Measurements from ENCODE around the gene CYP1A2.

CYP1A2 gene

GRCh38 chr15:74787251-74788041, 38.8 kb downstream of the CYP1A2 start (continued):
- TF ChIP-seq ZBTB44 (tag by site-specific recombination; IDR thresholded peaks at IDR 0.05) = peak; percentile 94
- TF ChIP-seq ZNF629 (tag by site-specific recombination; IDR thresholded peaks at IDR 0.05) = peak; percentile 48
- TF ChIP-seq ZNF791 (tag by site-specific recombination; IDR thresholded peaks at IDR 0.05) = no peak
- peak; percentile 89 for TF ChIP-seq CTCF (tag by site-specific recombination; IDR thresholded peaks at IDR 0.05)
- no peak for TF ChIP-seq ZNF514 (tag by site-specific recombination; IDR thresholded peaks at IDR 0.05)
- TF ChIP-seq ZNF202 (tag by site-specific recombination; IDR thresholded peaks at IDR 0.05; ENCODE audit: borderline replicate concordance) = no peak
- no peak for TF ChIP-seq ZNF266 (tag by site-specific recombination; IDR thresholded peaks at IDR 0.05; ENCODE audit: low read depth)
- no peak for TF ChIP-seq ZNF792 (tag by site-specific recombination; IDR thresholded peaks at IDR 0.05)
- 0 out of 2 replicates have a peak, but pooled peaks have one; percentile 50 for TF ChIP-seq ZBTB10 (tag by site-specific recombination; IDR thresholded peaks at IDR 0.05)
- TF ChIP-seq PBX3 (CRISPR knock-in tag; IDR thresholded peaks at IDR 0.05) = no peak
- TF ChIP-seq ZNF548 (tag by site-specific recombination; IDR thresholded peaks at IDR 0.05) = no peak
- no peak for TF ChIP-seq ZNF416 (tag by site-specific recombination; IDR thresholded peaks at IDR 0.05)
- TF ChIP-seq ZIC2 (tag by site-specific recombination; IDR thresholded peaks at IDR 0.05) = no peak; the same call in 1 of the 2 replicates
- TF ChIP-seq ZNF623 (tag by site-specific recombination; IDR thresholded peaks at IDR 0.05) = 0 out of 2 replicates have a peak, but pooled peaks have one; percentile 10
- no peak for TF ChIP-seq ZNF626 (tag by site-specific recombination; IDR thresholded peaks at IDR 0.05)
- TF ChIP-seq BCL11A (tag by site-specific recombination; IDR thresholded peaks at IDR 0.05; ENCODE audit: low read depth) = no peak
- no peak; the same call in 1 of the 2 replicates for TF ChIP-seq ZNF391 (tag by site-specific recombination; IDR thresholded peaks at IDR 0.05; ENCODE audit: borderline replicate concordance, low read depth)
- peak; percentile 57 for TF ChIP-seq ZFP69B (tag by site-specific recombination; IDR thresholded peaks at IDR 0.05)
- no peak for TF ChIP-seq ZNF362 (tag by site-specific recombination; IDR thresholded peaks at IDR 0.05)
- peak; percentile 60; the same call in 1 of the 2 replicates for TF ChIP-seq TRIM28 (IDR thresholded peaks at IDR 0.05; ENCODE audit: borderline replicate concordance, low read length)
- no peak for TF ChIP-seq ZNF214 (tag by site-specific recombination; IDR thresholded peaks at IDR 0.05; ENCODE audit: borderline replicate concordance)
- TF ChIP-seq ZSCAN23 (tag by site-specific recombination; IDR thresholded peaks at IDR 0.05) = no peak
- TF ChIP-seq ZNF580 (tag by site-specific recombination; IDR thresholded peaks at IDR 0.05) = no peak; the same call in 1 of the 2 replicates
- TF ChIP-seq EGR2 (tag by site-specific recombination; IDR thresholded peaks at IDR 0.05; ENCODE audit: low read depth) = no peak
- TF ChIP-seq MYNN (tag by site-specific recombination; IDR thresholded peaks at IDR 0.05; ENCODE audit: borderline replicate concordance) = no peak

Data from HEK293 (cell line).